Glutamatergic neuron (in vitro differentiated cells): ENCODE results near the gene DGKB. TPM values are rescaled to one million over a fixed set of nuclear protein-coding genes. Genes with fewer than 3 reads are reported as not detected.

Experiments
- DNase-seq: peaks from one replicate; pipeline ENCODE4 v3.0.0; 2022
- H3K27ac Mint-ChIP-seq: one replicate; pipeline ENCODE4 v1.8.0; 2020; ENCODE audit warnings: mild to moderate bottlenecking, mixed read lengths, inconsistent platforms; ENCODE audit not compliant: unreplicated experiment
- H3K27me3 Mint-ChIP-seq: one replicate; pipeline ENCODE4 v1.8.0; 2020; ENCODE audit warnings: mild to moderate bottlenecking, moderate library complexity, mixed read lengths, inconsistent platforms; ENCODE audit not compliant: unreplicated experiment
- H3K36me3 Mint-ChIP-seq: one replicate; pipeline ENCODE4 v1.8.0; 2020; ENCODE audit warnings: mild to moderate bottlenecking, mixed read lengths, inconsistent platforms; ENCODE audit not compliant: unreplicated experiment
- H3K4me1 Mint-ChIP-seq: one replicate; pipeline ENCODE4 v1.8.0; 2020; ENCODE audit warnings: mild to moderate bottlenecking, low read depth, mixed read lengths, inconsistent platforms; ENCODE audit not compliant: unreplicated experiment
- H3K4me3 Mint-ChIP-seq: one replicate; pipeline ENCODE4 v1.8.0; 2020; ENCODE audit warnings: mild to moderate bottlenecking, mixed read lengths, inconsistent platforms; ENCODE audit not compliant: unreplicated experiment
- H3K9me3 Mint-ChIP-seq: one replicate; pipeline ENCODE4 v1.8.0; 2020; ENCODE audit warnings: mild to moderate bottlenecking, moderate library complexity, mixed read lengths, inconsistent platforms; ENCODE audit not compliant: unreplicated experiment
- total RNA-seq: library from RNA; stranded (reverse); fragmentation: NEBNext Ultra II Directional; extraction: Animal tissue kit (Norgen Biotek cat#: 25700); gene quantifications from one replicate; pipeline ENCODE4 v1.2.1, GENCODE V29; 2021; ENCODE audit not compliant: unreplicated experiment
- TF ChIP-seq, protein P1 (sequence below): fragments of 200-600 bp; sonication (generic); IDR thresholded peaks from one replicate; pipeline ENCODE4 v1.5.0; 2021; ENCODE audit not compliant: partially characterized antibody, unreplicated experiment

Gene DGKB
- total RNA-seq, 1 donor from 2014 or later, result 57.8 TPM

GRCh38 chr7:14682910-14683465 is 219.6 kb downstream of the DGKB start:
- Mint-ChIP-seq H3K27ac (no peak overlapping the region), H3K9me3 (no peaks in the 10 kb centered on the region), H3K27me3 (no peaks in the 10 kb centered on the region), H3K4me3 (no peak overlapping the region), H3K36me3 (no peaks in the 10 kb centered on the region), H3K4me1 (no peaks in the 10 kb centered on the region)
- no peak for DNase-seq
- TF ChIP-seq, protein P1, sequence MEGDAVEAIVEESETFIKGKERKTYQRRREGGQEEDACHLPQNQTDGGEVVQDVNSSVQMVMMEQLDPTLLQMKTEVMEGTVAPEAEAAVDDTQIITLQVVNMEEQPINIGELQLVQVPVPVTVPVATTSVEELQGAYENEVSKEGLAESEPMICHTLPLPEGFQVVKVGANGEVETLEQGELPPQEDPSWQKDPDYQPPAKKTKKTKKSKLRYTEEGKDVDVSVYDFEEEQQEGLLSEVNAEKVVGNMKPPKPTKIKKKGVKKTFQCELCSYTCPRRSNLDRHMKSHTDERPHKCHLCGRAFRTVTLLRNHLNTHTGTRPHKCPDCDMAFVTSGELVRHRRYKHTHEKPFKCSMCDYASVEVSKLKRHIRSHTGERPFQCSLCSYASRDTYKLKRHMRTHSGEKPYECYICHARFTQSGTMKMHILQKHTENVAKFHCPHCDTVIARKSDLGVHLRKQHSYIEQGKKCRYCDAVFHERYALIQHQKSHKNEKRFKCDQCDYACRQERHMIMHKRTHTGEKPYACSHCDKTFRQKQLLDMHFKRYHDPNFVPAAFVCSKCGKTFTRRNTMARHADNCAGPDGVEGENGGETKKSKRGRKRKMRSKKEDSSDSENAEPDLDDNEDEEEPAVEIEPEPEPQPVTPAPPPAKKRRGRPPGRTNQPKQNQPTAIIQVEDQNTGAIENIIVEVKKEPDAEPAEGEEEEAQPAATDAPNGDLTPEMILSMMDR, result no peak

- Mint-ChIP-seq H3K9me3 (no peaks in the 10 kb centered on the region), H3K36me3 (no peaks in the 10 kb centered on the region), H3K27ac (no peak overlapping the region), H3K4me3 (no peak overlapping the region), H3K27me3 (no peaks in the 10 kb centered on the region), H3K4me1 (no peaks in the 10 kb centered on the region)
- TF ChIP-seq, protein P1, result no peak
- DNase-seq, result no peak
These were observed 225.7 kb downstream of the DGKB start for GRCh38 chr7:14676896-14677295.

DNA sequence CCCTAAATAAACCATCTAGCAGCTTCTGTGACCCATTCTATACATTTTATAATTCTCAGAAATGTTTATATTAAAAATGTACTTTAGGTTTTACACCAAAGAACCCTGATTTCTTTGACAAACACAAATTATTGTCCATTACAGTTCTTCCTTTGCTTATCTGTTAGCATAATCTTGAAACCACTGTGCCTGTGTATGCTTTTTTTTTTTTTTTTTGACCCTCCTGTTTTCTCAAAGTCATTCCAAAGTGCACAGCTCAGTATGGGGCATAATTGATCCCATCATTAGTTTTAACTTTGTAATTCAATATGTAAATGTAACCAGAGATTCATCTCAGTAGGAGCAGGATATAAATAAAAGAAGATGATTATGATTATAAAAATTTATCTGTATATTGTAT is 229.3 kb downstream of the DGKB start:
- H3K4me1 Mint-ChIP-seq, result no peaks in the 10 kb centered on the region

GRCh38 chr7:14666913-14667312 is 235.6 kb downstream of the DGKB start:
- DNase-seq, result no peak
- Mint-ChIP-seq H3K9me3 (no peaks in the 10 kb centered on the region), H3K4me1 (no peaks in the 10 kb centered on the region), H3K27ac (no peak overlapping the region), H3K4me3 (no peak overlapping the region), H3K27me3 (no peaks in the 10 kb centered on the region), H3K36me3 (no peaks in the 10 kb centered on the region)
- TF ChIP-seq, protein P1, result no peak

More for the DNA sequence above, 229.3 kb downstream of the DGKB start:
- Mint-ChIP-seq H3K4me3 (no peak overlapping the region), H3K36me3 (no peaks in the 10 kb centered on the region), H3K27ac (no peak overlapping the region), H3K27me3 (no peaks in the 10 kb centered on the region), H3K9me3 (no peaks in the 10 kb centered on the region)
- TF ChIP-seq, protein P1, result no peak
- no peak for DNase-seq

DNA sequence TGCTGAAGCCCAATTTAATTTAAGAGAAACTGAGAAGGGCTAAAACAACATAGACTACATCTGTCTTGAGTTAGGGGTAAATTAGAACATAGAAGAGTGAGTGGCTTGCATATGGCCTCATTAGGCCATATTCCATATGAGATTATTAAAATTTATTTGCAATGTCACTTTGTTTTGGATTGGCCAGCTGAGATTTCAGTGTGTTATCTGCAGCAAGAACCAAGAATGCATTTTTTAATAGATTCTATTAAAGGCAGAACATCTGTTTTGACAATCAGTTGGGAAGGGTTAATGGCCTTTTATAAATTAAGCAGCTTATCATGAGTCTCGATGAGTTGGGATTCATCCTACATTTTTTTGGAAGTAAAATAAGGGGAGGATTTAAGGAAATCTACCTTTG is 236.2 kb downstream of the DGKB start:
- Mint-ChIP-seq H3K9me3 (no peaks in the 10 kb centered on the region), H3K27me3 (no peaks in the 10 kb centered on the region), H3K4me3 (no peak overlapping the region), H3K27ac (no peak overlapping the region), H3K36me3 (no peaks in the 10 kb centered on the region), H3K4me1 (no peaks in the 10 kb centered on the region)
- TF ChIP-seq, protein P1, result no peak
- DNase-seq, result no peak
